HG03064 (cell line): ENCODE data around the gene LEFTY2.
"Not testable (repeated sequence)": the region's sequence is repeated elsewhere in the genome, so short reads cannot be mapped to it uniquely, and the experiment has no call there.

Experiments
- ATAC-seq: cut with Tn5 transposase; IDR thresholded peaks from one replicate; pipeline ENCODE4 v1.9.1; 2021; ENCODE audit warnings: low read depth; ENCODE audit not compliant: unreplicated experiment

The LEFTY2 gene

GRCh38 chr1:225958041-225958440 is 17.0 kb upstream of the LEFTY2 start:
- no peak for ATAC-seq

- ATAC-seq = no peak
These were observed 13.7 kb upstream of the LEFTY2 start for GRCh38 chr1:225954753-225955152.

- ATAC-seq = no peak
These were observed 12.3 kb upstream of the LEFTY2 start for GRCh38 chr1:225953315-225953714.

GRCh38 chr1:225950905-225951497 is 10.0 kb upstream of the LEFTY2 start:
- no peak for ATAC-seq

GRCh38 chr1:225949041-225949440 is 8.0 kb upstream of the LEFTY2 start:
- ATAC-seq = no peak

GRCh38 chr1:225946803-225947202 is 5.8 kb upstream of the LEFTY2 start:
- ATAC-seq = no peak

GRCh38 chr1:225946082-225946620 is 5.1 kb upstream of the LEFTY2 start:
- ATAC-seq = no peak

GRCh38 chr1:225945564-225945963 is 4.5 kb upstream of the LEFTY2 start:
- ATAC-seq = no peak

- ATAC-seq = no peak
These were observed 3.9 kb upstream of the LEFTY2 start for GRCh38 chr1:225944951-225945350.

GRCh38 chr1:225944387-225944786 is 3.4 kb upstream of the LEFTY2 start:
- no peak for ATAC-seq

GRCh38 chr1:225943582-225943981 is 2.6 kb upstream of the LEFTY2 start:
- no peak for ATAC-seq

GRCh38 chr1:225942574-225942973 is 1.6 kb upstream of the LEFTY2 start:
- ATAC-seq = peak; percentile 85

GRCh38 chr1:225941942-225942222 is 862 bp upstream of the LEFTY2 start:
- no peak for ATAC-seq

GRCh38 chr1:225940385-225941151 is 452 bp downstream of the LEFTY2 start:
- no peak for ATAC-seq

- ATAC-seq = not testable (repeated sequence)
These were observed 1.1 kb downstream of the LEFTY2 start for GRCh38 chr1:225939939-225940310.

GRCh38 chr1:225939097-225939938 is 1.7 kb downstream of the LEFTY2 start:
- not testable (repeated sequence) for ATAC-seq

- ATAC-seq = no peak
These were observed 3.7 kb downstream of the LEFTY2 start for GRCh38 chr1:225937048-225937968.

- ATAC-seq = no peak
These were observed 4.5 kb downstream of the LEFTY2 start for GRCh38 chr1:225936523-225936922.

GRCh38 chr1:225936086-225936485 is 4.9 kb downstream of the LEFTY2 start:
- not testable (repeated sequence) for ATAC-seq

- ATAC-seq = no peak
These were observed 6.3 kb downstream of the LEFTY2 start for GRCh38 chr1:225934711-225935110.
